Loucy (cell line): Measurements from ENCODE around the gene RAD51B.

ENCODE experiments used
- H2AFZ ChIP-seq: fragments of 200-600 bp; sonication (generic); 2 replicates; pipeline ENCODE4 v1.6.0; 2016; ENCODE audit warnings: antibody characterized with exemption, mild to moderate bottlenecking, low read length, moderate library complexity
- H3F3A ChIP-seq: fragments of 200-600 bp; 2 replicates; pipeline ENCODE4 v1.6.0; 2016; ENCODE audit warnings: antibody characterized with exemption, low read depth, mild to moderate bottlenecking
- H3K27me3 ChIP-seq: fragments of 200-600 bp; sonication (generic); 2 replicates; pipeline ENCODE4 v1.6.1; 2014; ENCODE audit warnings: low read length, mild to moderate bottlenecking; ENCODE audit not compliant: insufficient read depth, poor library complexity, severe bottlenecking
- H3K36me3 ChIP-seq: fragments of 200-600 bp; sonication (generic); 2 replicates; pipeline ENCODE4 v1.6.1; 2016; ENCODE audit warnings: low read length; ENCODE audit not compliant: insufficient read depth
- H3K4me1 ChIP-seq: fragments of 200-600 bp; sonication (generic); 2 replicates; pipeline ENCODE4 v1.5.1; 2014; ENCODE audit warnings: low read length, mild to moderate bottlenecking; ENCODE audit not compliant: insufficient read depth, poor library complexity, severe bottlenecking
- H3K4me2 ChIP-seq: fragments of 200-600 bp; sonication (generic); 2 replicates; pipeline ENCODE4 v1.6.0; 2014; ENCODE audit warnings: antibody characterized with exemption, low read length, low read depth, mild to moderate bottlenecking; ENCODE audit not compliant: poor library complexity, severe bottlenecking
- H3K4me3 ChIP-seq: fragments of 200-600 bp; sonication (generic); 2 replicates; pipeline ENCODE4 v1.5.1; 2014; ENCODE audit warnings: low read length, mild to moderate bottlenecking, mixed read lengths; ENCODE audit not compliant: poor library complexity, severe bottlenecking
- H3K79me2 ChIP-seq: fragments of 200-600 bp; sonication (generic); 2 replicates; pipeline ENCODE4 v1.6.1; 2014; ENCODE audit warnings: low read length; ENCODE audit not compliant: insufficient read depth
- H3K9ac ChIP-seq: fragments of 200-600 bp; sonication (generic); 2 replicates; pipeline ENCODE4 v1.6.0; 2014; ENCODE audit warnings: mild to moderate bottlenecking, low read depth, low read length, moderate library complexity; ENCODE audit not compliant: poor library complexity, severe bottlenecking
- H3K9me2 ChIP-seq: fragments of 200-600 bp; sonication (generic); replicated peaks from 2 replicates; pipeline ENCODE4 v1.6.1; 2016; ENCODE audit warnings: low read depth, low read length, mixed read lengths
- H3K9me3 ChIP-seq: fragments of 200-600 bp; sonication (generic); 2 replicates; pipeline ENCODE4 v1.6.1; 2014; ENCODE audit warnings: mild to moderate bottlenecking, antibody characterized with exemption, low read length, low read depth; ENCODE audit not compliant: insufficient read depth
- H4K20me1 ChIP-seq: fragments of 200-600 bp; sonication (generic); 2 replicates; pipeline ENCODE4 v1.6.0; 2014; ENCODE audit warnings: antibody characterized with exemption, low read length, mild to moderate bottlenecking; ENCODE audit not compliant: insufficient read depth, poor library complexity, severe bottlenecking
- CTCF ChIP-seq: fragments of 200-600 bp; sonication (generic); conservative IDR thresholded peaks from 2 replicates; pipeline ENCODE4 v1.5.1; 2014; ENCODE audit warnings: mild to moderate bottlenecking, antibody characterized with exemption, low read length
- EZH2phosphoT487 ChIP-seq: fragments of 200-600 bp; IDR thresholded peaks from 2 replicates; pipeline ENCODE4 v1.6.1; 2018; ENCODE audit warnings: antibody characterized with exemption, mild to moderate bottlenecking, moderate library complexity, borderline replicate concordance

The RAD51B gene

GRCh38 chr14:68638141-68638999, 818.8 kb downstream of the RAD51B start:
- no peak overlapping the region for H3K4me2 ChIP-seq
- peaks cover 10% of the 10 kb centered on the region; the same call in 1 of the 2 replicates for H3K9me3 ChIP-seq
- no peaks in the 10 kb centered on the region for H4K20me1 ChIP-seq
- H3K9me2 ChIP-seq: no peaks in the 10 kb centered on the region
- no peak overlapping the region for H3K9ac ChIP-seq
- H3K4me1 ChIP-seq: peaks cover 13% of the 10 kb centered on the region
- H3K79me2 ChIP-seq: no peaks in the 10 kb centered on the region
- H3K4me3 ChIP-seq: no peak overlapping the region
- no peak overlapping the region for H2AFZ ChIP-seq
- TF ChIP-seq CTCF (no peak), EZH2phosphoT487 (no peak)
- H3F3A ChIP-seq: no peaks in the 10 kb centered on the region
- H3K27me3 ChIP-seq: no peaks in the 10 kb centered on the region
- H3K36me3 ChIP-seq: no peaks in the 10 kb centered on the region

- Histone ChIP-seq H3K4me2 (no peak overlapping the region), H3K9me3 (peaks cover 10% of the 10 kb centered on the region; the same call in 1 of the 2 replicates), H3K4me3 (no peak overlapping the region), H3K4me1 (peaks cover 13% of the 10 kb centered on the region), H3K27me3 (no peaks in the 10 kb centered on the region), H3K9ac (no peak overlapping the region), H3K36me3 (no peaks in the 10 kb centered on the region), H3K9me2 (no peaks in the 10 kb centered on the region), H2AFZ (no peak overlapping the region), H4K20me1 (no peaks in the 10 kb centered on the region), H3F3A (no peaks in the 10 kb centered on the region), H3K79me2 (no peaks in the 10 kb centered on the region)
- no peak for TF ChIP-seq CTCF
- no peak for TF ChIP-seq EZH2phosphoT487
Observed at GRCh38 chr14:68639000-68639757, 819.6 kb downstream of the RAD51B start.

- Histone ChIP-seq H3F3A (no peaks in the 10 kb centered on the region), H3K9me3 (peaks cover 10% of the 10 kb centered on the region; the same call in 1 of the 2 replicates), H4K20me1 (no peaks in the 10 kb centered on the region), H3K27me3 (no peaks in the 10 kb centered on the region), H2AFZ (no peak overlapping the region), H3K4me1 (peaks cover 13% of the 10 kb centered on the region), H3K9ac (no peak overlapping the region), H3K4me2 (no peak overlapping the region), H3K79me2 (no peaks in the 10 kb centered on the region), H3K36me3 (no peaks in the 10 kb centered on the region), H3K9me2 (no peaks in the 10 kb centered on the region), H3K4me3 (no peak overlapping the region)
- TF ChIP-seq CTCF (no peak), EZH2phosphoT487 (no peak)
Observed at GRCh38 chr14:68639758-68640574, 820.4 kb downstream of the RAD51B start.
